ENCODE data around the gene LRRC47. TPM values are rescaled to one million over a fixed set of nuclear protein-coding genes. Genes with fewer than 3 reads are reported as not detected.
A peak's percentile ranks its signal among the peaks of the same experiment; 100 is the strongest.

LRRC47 gene
- total RNA-seq, 2 donors from 2014 or later, result 31.9 to 42.7 TPM

GRCh38 chr1:3821447-3821846 lies 25.1 kb upstream of the LRRC47 start:
- Histone ChIP-seq H3K4me1 (no peaks in the 10 kb centered on the region), H3K9ac (ENCODE audit: low read depth in 2 of 2, low read length in 2 of 2) (no peak overlapping the region), H3K9me3 (no peaks in the 10 kb centered on the region), H3K27ac (no peak overlapping the region), H3K4me3 (no peak overlapping the region), H3K27me3 (no peaks in the 10 kb centered on the region), H3K36me3 (no peaks in the 10 kb centered on the region)
- TF ChIP-seq CTCF (IDR thresholded peaks at IDR 0.05), result no peak
- intact Hi-C loops (cut with DNase I), result no loop called here
- DNase-seq, result no peak

GRCh38 chr1:3821004-3821403 lies 24.7 kb upstream of the LRRC47 start:
- intact Hi-C loops (cut with DNase I), result no loop called here

GRCh38 chr1:3820316-3820715 lies 24.0 kb upstream of the LRRC47 start:
- H3K27ac ChIP-seq, result no peak overlapping the region
- H3K36me3 ChIP-seq, result no peaks in the 10 kb centered on the region
- no peaks in the 10 kb centered on the region for H3K4me1 ChIP-seq
- DNase-seq, result no peak
- H3K9me3 ChIP-seq, result no peaks in the 10 kb centered on the region
- no peak overlapping the region for H3K4me3 ChIP-seq
- no peak for TF ChIP-seq CTCF (IDR thresholded peaks at IDR 0.05)
- intact Hi-C loops (cut with DNase I), result no loop called here
- no peak overlapping the region for H3K9ac ChIP-seq (ENCODE audit: low read depth in 2 of 2, low read length in 2 of 2)
- no peaks in the 10 kb centered on the region for H3K27me3 ChIP-seq

More at GRCh38 chr1:3821004-3821403, 24.7 kb upstream of the LRRC47 start:
- no peaks in the 10 kb centered on the region for H3K9me3 ChIP-seq
- no peak for DNase-seq
- TF ChIP-seq CTCF (IDR thresholded peaks at IDR 0.05), result no peak
- H3K27ac ChIP-seq, result no peak overlapping the region
- no peaks in the 10 kb centered on the region for H3K4me1 ChIP-seq
- H3K4me3 ChIP-seq, result no peak overlapping the region
- H3K36me3 ChIP-seq, result no peaks in the 10 kb centered on the region
- H3K27me3 ChIP-seq, result no peaks in the 10 kb centered on the region
- H3K9ac ChIP-seq (ENCODE audit: low read depth in 2 of 2, low read length in 2 of 2), result no peak overlapping the region

- Histone ChIP-seq H3K27ac (no peak overlapping the region), H3K9me3 (no peaks in the 10 kb centered on the region), H3K4me3 (no peak overlapping the region), H3K36me3 (no peaks in the 10 kb centered on the region), H3K4me1 (no peaks in the 10 kb centered on the region), H3K27me3 (no peaks in the 10 kb centered on the region), H3K9ac (ENCODE audit: low read depth in 2 of 2, low read length in 2 of 2) (no peak overlapping the region)
- no peak for TF ChIP-seq CTCF (IDR thresholded peaks at IDR 0.05)
- DNase-seq, result no peak
- intact Hi-C loops (cut with DNase I), result no loop called here
Observed at GRCh38 chr1:3819771-3820200, 23.5 kb upstream of the LRRC47 start.

- H3K9ac ChIP-seq (ENCODE audit: low read depth in 2 of 2, low read length in 2 of 2), result peak overlapping the region in 1 of 2 donors; percentile 2
- no peaks in the 10 kb centered on the region for H3K36me3 ChIP-seq
- H3K4me3 ChIP-seq, result no peak overlapping the region
- no peaks in the 10 kb centered on the region for H3K27me3 ChIP-seq
- H3K9me3 ChIP-seq, result no peaks in the 10 kb centered on the region
- intact Hi-C loops (cut with DNase I), result no loop called here
- no peak for DNase-seq
- no peak for TF ChIP-seq CTCF (IDR thresholded peaks at IDR 0.05)
- H3K27ac ChIP-seq, result no peak overlapping the region
- no peaks in the 10 kb centered on the region for H3K4me1 ChIP-seq
Observed at GRCh38 chr1:3817821-3818597, 21.7 kb upstream of the LRRC47 start.

Measured in colonic mucosa (tissue), 4 donors.